GM23248 (cell line): ENCODE data around the gene OR51A7. TPM values are rescaled to one million over a fixed set of nuclear protein-coding genes. Genes with fewer than 3 reads are reported as not detected.
A peak's percentile ranks its signal among the peaks of the same experiment; 100 is the strongest.

Source experiments
- DNase-seq: peaks from one replicate; pipeline ENCODE4 v3.0.0-alpha.2; 2015
- H2AFZ ChIP-seq: fragments of 200-600 bp; sonication (generic); 2 replicates; pipeline ENCODE4 v1.6.1; 2016; ENCODE audit warnings: antibody characterized with exemption
- H3F3A ChIP-seq: fragments of 200-600 bp; sonication (generic); 2 replicates; pipeline ENCODE4 v1.6.1; 2016; ENCODE audit warnings: mild to moderate bottlenecking, antibody characterized with exemption, mixed run types; ENCODE audit not compliant: insufficient read depth
- H3K27ac ChIP-seq: fragments of 200-600 bp; sonication (generic); 2 replicates; pipeline ENCODE4 v1.5.1; 2016; ENCODE audit warnings: mild to moderate bottlenecking
- H3K27me3 ChIP-seq: fragments of 200-600 bp; sonication (generic); replicated peaks from 2 replicates; pipeline ENCODE4 v1.6.1; 2016; ENCODE audit warnings: mild to moderate bottlenecking; ENCODE audit not compliant: insufficient read depth
- H3K36me3 ChIP-seq: fragments of 200-600 bp; sonication (generic); 2 replicates; pipeline ENCODE4 v1.6.1; 2016; ENCODE audit warnings: low read depth, mild to moderate bottlenecking
- H3K4me1 ChIP-seq: fragments of 200-600 bp; sonication (generic); 2 replicates; pipeline ENCODE4 v1.6.1; 2016; ENCODE audit warnings: mild to moderate bottlenecking; ENCODE audit not compliant: insufficient read depth
- H3K4me2 ChIP-seq: fragments of 200-600 bp; sonication (generic); one replicate; pipeline ENCODE4 v1.6.1; 2016; ENCODE audit warnings: mild to moderate bottlenecking; ENCODE audit not compliant: unreplicated experiment
- H3K4me3 ChIP-seq: fragments of 200-600 bp; sonication (generic); 2 replicates; pipeline ENCODE4 v1.5.1; 2016; ENCODE audit warnings: mild to moderate bottlenecking
- H3K79me2 ChIP-seq: fragments of 200-600 bp; sonication (generic); 2 replicates; pipeline ENCODE4 v1.6.1; 2016; ENCODE audit warnings: mild to moderate bottlenecking; ENCODE audit not compliant: insufficient read depth
- H3K9ac ChIP-seq: fragments of 200-600 bp; sonication (generic); 2 replicates; pipeline ENCODE4 v1.6.1; 2016; ENCODE audit warnings: mild to moderate bottlenecking
- H3K9me2 ChIP-seq: fragments of 200-600 bp; sonication (generic); 2 replicates; pipeline ENCODE4 v1.6.1; 2016; ENCODE audit warnings: mixed run types, mild to moderate bottlenecking, moderate library complexity; ENCODE audit not compliant: insufficient read depth
- H3K9me3 ChIP-seq: fragments of 200-600 bp; sonication (generic); one replicate; pipeline ENCODE4 v1.6.1; 2017; ENCODE audit warnings: low read depth
- H4K20me1 ChIP-seq: fragments of 200-600 bp; sonication (generic); 2 replicates; pipeline ENCODE4 v1.6.0; 2016; ENCODE audit not compliant: insufficient read depth
- EZH2 ChIP-seq: fragments of 200-600 bp; sonication (generic); IDR thresholded peaks from 2 replicates; pipeline ENCODE4 v1.6.1; 2018; ENCODE audit warnings: antibody characterized with exemption, mild to moderate bottlenecking; ENCODE audit not compliant: insufficient read depth, poor library complexity, severe bottlenecking
- EZH2phosphoT487 ChIP-seq: fragments of 200-600 bp; sonication (generic); IDR thresholded peaks from 2 replicates; pipeline ENCODE4 v1.6.1; 2018; ENCODE audit warnings: antibody characterized with exemption, moderate library complexity, mild to moderate bottlenecking, low read depth; ENCODE audit not compliant: insufficient read depth
- WGBS, 2 experiments: methylation state at CpG; one replicate each; pipeline ENCODE4 v1.1.6; 2015 to 2017; ENCODE audit warnings: low lambda C conversion rate in 2 of 2, low coverage in 1 of 2; ENCODE audit errors: missing lambda C conversion rate in 2 of 2; 5-methylcytosine and 5-hydroxymethylcytosine counted together
- in situ Hi-C: fragments of 300-500 bp; cut with MboI; formaldehyde crosslinking; loops from 2 replicates; pipeline ENCODE4 v1.15.0; 2020
- polyA plus RNA-seq: library from polyadenylated mRNA; unstranded; fragments of >200 nt; fragmentation: Nextera tagmentation; extraction: Ambion mirVana; gene quantifications from 2 replicates; pipeline ENCODE4 v1.2.1, GENCODE V29; 2016
- total RNA-seq: library from RNA; depleted of rRNA; stranded (reverse); fragments of >200 nt; shearing (Covaris generic); gene quantifications from 2 replicates; pipeline ENCODE4 v1.2.3, GENCODE V29; 2014

Gene OR51A7
- total and polyA plus RNA-seq, 2 experiments from 2014 or later = not detected

- peak; percentile 2 for DNase-seq
- Histone ChIP-seq H3F3A (no peaks in the 10 kb centered on the region), H3K27me3 (no peaks in the 10 kb centered on the region; the same call in 1 of the 2 replicates), H3K4me3 (no peak overlapping the region), H3K36me3 (no peaks in the 10 kb centered on the region), H3K4me1 (no peaks in the 10 kb centered on the region), H3K27ac (no peak overlapping the region), H3K4me2 (no peak overlapping the region), H2AFZ (no peak overlapping the region), H4K20me1 (no peaks in the 10 kb centered on the region), H3K79me2 (no peaks in the 10 kb centered on the region), H3K9ac (no peak overlapping the region), H3K9me3 (no peaks in the 10 kb centered on the region), H3K9me2 (no peaks in the 10 kb centered on the region)
- in situ Hi-C loops = no loop called here
- TF ChIP-seq EZH2phosphoT487 = no peak
- no peak for TF ChIP-seq EZH2
- 19 to 25% methylated on average over 4 of the region's 4 CpGs for WGBS, 2 experiments
Observed at GRCh38 chr11:4881188-4881587, 22.4 kb upstream of the OR51A7 start.

GRCh38 chr11:4881860-4882500 is 21.6 kb upstream of the OR51A7 start, which contains the start of gene OR51T1:
Gene OR51T1, plus strand, starts transcription at chr11:4881900. Its CDS starts 0 bp downstream, at chr11:4881900.
- DNase-seq = no peak
- WGBS, 2 experiments = 33 to 36% methylated on average over 8 of the region's 8 CpGs
- no peaks in the 10 kb centered on the region for H3K9me3 ChIP-seq
- no peak within 1 kb of the TSS for H3K4me2 ChIP-seq
- no peak within 1 kb of the TSS for H3K9ac ChIP-seq
- H3K27me3 ChIP-seq = no peaks in the 10 kb centered on the region; the same call in 1 of the 2 replicates
- H2AFZ ChIP-seq = no peak within 1 kb of the TSS
- H3K27ac ChIP-seq = no peak within 1 kb of the TSS
- H3K79me2 ChIP-seq = no peaks in the 10 kb centered on the region
- TF ChIP-seq EZH2phosphoT487 (no peak), EZH2 (no peak)
- in situ Hi-C loops = no loop called here
- H3K36me3 ChIP-seq = no peaks in the 10 kb centered on the region
- no peaks in the 10 kb centered on the region for H3F3A ChIP-seq
- no peaks in the 10 kb centered on the region for H4K20me1 ChIP-seq
- no peaks in the 10 kb centered on the region for H3K4me1 ChIP-seq
- H3K4me3 ChIP-seq = no peak within 1 kb of the TSS
- no peaks in the 10 kb centered on the region for H3K9me2 ChIP-seq

GRCh38 chr11:4882543-4882942 is 21.0 kb upstream of the OR51A7 start:
- no peaks in the 10 kb centered on the region for H4K20me1 ChIP-seq
- H3K4me3 ChIP-seq = no peak overlapping the region
- no peak overlapping the region for H3K4me2 ChIP-seq
- TF ChIP-seq EZH2 (no peak), EZH2phosphoT487 (no peak)
- DNase-seq = no peak
- H3K9me2 ChIP-seq = no peaks in the 10 kb centered on the region; the same call in 1 of the 2 replicates
- in situ Hi-C loops = no loop called here
- H3K4me1 ChIP-seq = no peaks in the 10 kb centered on the region
- H3K27me3 ChIP-seq = no peaks in the 10 kb centered on the region; the same call in 1 of the 2 replicates
- H3K79me2 ChIP-seq = no peaks in the 10 kb centered on the region
- H3K27ac ChIP-seq = no peak overlapping the region
- no peaks in the 10 kb centered on the region for H3F3A ChIP-seq
- H3K36me3 ChIP-seq = no peaks in the 10 kb centered on the region
- H3K9ac ChIP-seq = no peak overlapping the region
- 20 to 25% methylated on average over 5 of the region's 5 CpGs for WGBS, 2 experiments
- no peaks in the 10 kb centered on the region for H3K9me3 ChIP-seq
- H2AFZ ChIP-seq = no peak overlapping the region

- H3K9me3 ChIP-seq = no peaks in the 10 kb centered on the region
- H3F3A ChIP-seq = no peaks in the 10 kb centered on the region
- no peak overlapping the region for H3K4me2 ChIP-seq
- H3K9me2 ChIP-seq = no peaks in the 10 kb centered on the region; the same call in 1 of the 2 replicates
- TF ChIP-seq EZH2phosphoT487 = no peak
- no peak for TF ChIP-seq EZH2
- no peak overlapping the region for H3K4me3 ChIP-seq
- no peak overlapping the region for H3K9ac ChIP-seq
- no peaks in the 10 kb centered on the region for H3K4me1 ChIP-seq
- H4K20me1 ChIP-seq = no peaks in the 10 kb centered on the region
- no peak overlapping the region for H3K27ac ChIP-seq
- in situ Hi-C loops = no loop called here
- no peaks in the 10 kb centered on the region for H3K79me2 ChIP-seq
- H3K36me3 ChIP-seq = no peaks in the 10 kb centered on the region
- DNase-seq = no peak
- H2AFZ ChIP-seq = no peak overlapping the region
- H3K27me3 ChIP-seq = no peaks in the 10 kb centered on the region; the same call in 1 of the 2 replicates
- WGBS, 2 experiments = 18 to 22% methylated on average over 3 of the region's 3 CpGs
Observed at GRCh38 chr11:4884361-4884760, 19.2 kb upstream of the OR51A7 start.
